Peyer's patch (tissue), 4 donors: Measurements from ENCODE around the gene NARF.

Experiments
- POLR2A ChIP-seq, 2 donors: fragments of 450-650 bp; IDR thresholded peaks; one replicate each; pipeline ENCODE4 v1.5.1; 2017; ENCODE audit warnings: antibody characterized with exemption in 2 of 2, mild to moderate bottlenecking in 2 of 2, moderate library complexity in 2 of 2
- TF ChIP-seq, protein P1 (sequence below), 6 experiments: fragments of 450-650 bp in 4 of 6; fragments of 200-600 bp in 2 of 6; sonication (generic) in 1 of 6; IDR thresholded peaks; one replicate each; pipeline ENCODE4 v1.5.1; 2017 to 2019; ENCODE audit warnings: antibody characterized with exemption in 6 of 6, mild to moderate bottlenecking in 3 of 6, moderate library complexity in 1 of 6

DNA sequence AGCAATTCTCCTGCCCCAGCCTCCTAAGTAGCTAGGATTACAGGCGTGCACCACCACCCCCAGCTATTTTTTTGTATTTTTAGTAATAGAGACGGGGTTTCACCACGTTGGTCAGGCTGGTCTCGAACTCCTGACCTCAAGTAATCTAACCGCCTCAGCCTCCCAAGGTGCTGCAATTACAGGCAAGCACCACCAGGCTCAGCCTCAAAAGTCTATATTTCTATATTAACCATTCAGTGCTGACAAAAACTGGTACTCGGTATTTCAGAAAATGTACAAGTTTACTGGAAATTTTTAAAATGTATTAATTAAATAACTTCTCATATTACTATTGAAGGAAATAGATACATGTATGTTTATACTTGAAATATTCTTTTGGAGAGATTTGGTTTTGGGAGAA lies 41.8 kb upstream of the NARF start:
- TF ChIP-seq, protein P1, sequence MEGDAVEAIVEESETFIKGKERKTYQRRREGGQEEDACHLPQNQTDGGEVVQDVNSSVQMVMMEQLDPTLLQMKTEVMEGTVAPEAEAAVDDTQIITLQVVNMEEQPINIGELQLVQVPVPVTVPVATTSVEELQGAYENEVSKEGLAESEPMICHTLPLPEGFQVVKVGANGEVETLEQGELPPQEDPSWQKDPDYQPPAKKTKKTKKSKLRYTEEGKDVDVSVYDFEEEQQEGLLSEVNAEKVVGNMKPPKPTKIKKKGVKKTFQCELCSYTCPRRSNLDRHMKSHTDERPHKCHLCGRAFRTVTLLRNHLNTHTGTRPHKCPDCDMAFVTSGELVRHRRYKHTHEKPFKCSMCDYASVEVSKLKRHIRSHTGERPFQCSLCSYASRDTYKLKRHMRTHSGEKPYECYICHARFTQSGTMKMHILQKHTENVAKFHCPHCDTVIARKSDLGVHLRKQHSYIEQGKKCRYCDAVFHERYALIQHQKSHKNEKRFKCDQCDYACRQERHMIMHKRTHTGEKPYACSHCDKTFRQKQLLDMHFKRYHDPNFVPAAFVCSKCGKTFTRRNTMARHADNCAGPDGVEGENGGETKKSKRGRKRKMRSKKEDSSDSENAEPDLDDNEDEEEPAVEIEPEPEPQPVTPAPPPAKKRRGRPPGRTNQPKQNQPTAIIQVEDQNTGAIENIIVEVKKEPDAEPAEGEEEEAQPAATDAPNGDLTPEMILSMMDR (IDR thresholded peaks at IDR 0.05) = no peak
- no peak for TF ChIP-seq POLR2A (IDR thresholded peaks at IDR 0.05)
